Vagina (tissue), 2 donors: ENCODE results near the gene MBOAT2.

Experiments
- CTCF ChIP-seq, 3 experiments: fragments of 450-650 bp in 2 of 3; fragments of 200-600 bp in 1 of 3; sonication (generic) in 1 of 3; IDR thresholded peaks; one replicate each; pipeline ENCODE4 v1.5.1; 2017 to 2019; ENCODE audit warnings: antibody characterized with exemption in 3 of 3, mild to moderate bottlenecking in 2 of 3, moderate library complexity in 2 of 3
- POLR2A ChIP-seq, 2 donors: fragments of 450-650 bp; IDR thresholded peaks; one replicate each; pipeline ENCODE4 v1.6.1; 2017; ENCODE audit warnings: antibody characterized with exemption in 2 of 2, mild to moderate bottlenecking in 2 of 2, moderate library complexity in 2 of 2
- POLR2AphosphoS5 ChIP-seq, 2 donors: sonication (generic); formaldehyde crosslinking; IDR thresholded peaks; one replicate each; pipeline ENCODE4 v1.9.0; 2017; ENCODE audit warnings: antibody characterized with exemption in 2 of 2, mild to moderate bottlenecking in 2 of 2, low read depth in 1 of 2; ENCODE audit not compliant: insufficient read depth in 1 of 2

GRCh38 chr2:8999102-8999446, 4.4 kb downstream of the MBOAT2 start:
- no peak for TF ChIP-seq POLR2AphosphoS5 (IDR thresholded peaks at IDR 0.05; ENCODE audit: insufficient read depth in 1 of 2, low read depth in 1 of 2)
- no peak for TF ChIP-seq CTCF (IDR thresholded peaks at IDR 0.05)
- TF ChIP-seq POLR2A (IDR thresholded peaks at IDR 0.05) = no peak
